Measurements from ENCODE around the gene SLAMF1. TPM values are rescaled to one million over a fixed set of nuclear protein-coding genes. Genes with fewer than 3 reads are reported as not detected.

SLAMF1 gene
- polyA plus RNA-seq, 3 donors = 0.13 to 0.65 TPM; not detected in 1

- Mint-ChIP-seq H3K4me1 (peaks cover 56% of the 10 kb centered on the region), H3K9me3 (no peaks in the 10 kb centered on the region), H3K27me3 (ENCODE audit: low read depth in 3 of 3) (no peaks in the 10 kb centered on the region), H3K36me3 (peaks cover 83 to 93% of the 10 kb centered on the region in 2 donors), H3K4me3 (no peak overlapping the region), H3K27ac (peak overlapping the region in 6 of 7 donors; percentile 7 to 91 (median 41))
- no peak overlapping the region for H2AFZ ChIP-seq (ENCODE audit: insufficient read depth, low read depth, low read length, poor library complexity, severe bottlenecking)
- no peaks in the 10 kb centered on the region for H3K27me3 ChIP-seq (ENCODE audit: control insufficient read depth in 2 of 2, insufficient read depth in 2 of 2, low read length in 2 of 2)
- peak overlapping the region in 1 of 2 donors; percentile 33 for H3K27ac ChIP-seq (ENCODE audit: low read depth in 1 of 2, low read length in 2 of 2)
- peaks cover 49 to 51% of the 10 kb centered on the region in 2 donors for H3K4me1 ChIP-seq (ENCODE audit: control insufficient read depth in 1 of 2, insufficient read depth in 2 of 2, low read length in 2 of 2)
- no peak overlapping the region for H3K9ac ChIP-seq (ENCODE audit: insufficient read depth, low read length, poor library complexity, severe bottlenecking)
- no peak overlapping the region for H3K4me2 ChIP-seq (replicated peaks; ENCODE audit: extremely low read depth, low read length, poor library complexity, severe bottlenecking)
- peaks cover 66% of the 10 kb centered on the region for H3K79me2 ChIP-seq (ENCODE audit: insufficient read depth, low read length)
- H3K9me3 ChIP-seq (replicated peaks in 1 of 2; ENCODE audit: control insufficient read depth in 1 of 2, insufficient read depth in 1 of 2, low read length in 2 of 2) = no peaks in the 10 kb centered on the region
- H3K4me3 ChIP-seq (replicated peaks in 1 of 3; ENCODE audit: low read depth in 2 of 3, low read length in 3 of 3) = no peak overlapping the region
- DNase-seq = no peak
- 100% methylated on average over 2 of the region's 3 CpGs for WGBS (ENCODE audit: insufficient coverage)
- intact Hi-C loops (cut with micrococcal nuclease) = loop anchor here (1.0 to 10.0 kb wide), 5 partner anchors 45 to 270 kb away; partner anchors contain the start of genes CD244 (in 1 of the 2) and ITLN2 (in 1 of the 2)
- H4K20me1 ChIP-seq (ENCODE audit: insufficient read depth, low read length) = peaks cover 100% of the 10 kb centered on the region
- TF ChIP-seq, protein P1, sequence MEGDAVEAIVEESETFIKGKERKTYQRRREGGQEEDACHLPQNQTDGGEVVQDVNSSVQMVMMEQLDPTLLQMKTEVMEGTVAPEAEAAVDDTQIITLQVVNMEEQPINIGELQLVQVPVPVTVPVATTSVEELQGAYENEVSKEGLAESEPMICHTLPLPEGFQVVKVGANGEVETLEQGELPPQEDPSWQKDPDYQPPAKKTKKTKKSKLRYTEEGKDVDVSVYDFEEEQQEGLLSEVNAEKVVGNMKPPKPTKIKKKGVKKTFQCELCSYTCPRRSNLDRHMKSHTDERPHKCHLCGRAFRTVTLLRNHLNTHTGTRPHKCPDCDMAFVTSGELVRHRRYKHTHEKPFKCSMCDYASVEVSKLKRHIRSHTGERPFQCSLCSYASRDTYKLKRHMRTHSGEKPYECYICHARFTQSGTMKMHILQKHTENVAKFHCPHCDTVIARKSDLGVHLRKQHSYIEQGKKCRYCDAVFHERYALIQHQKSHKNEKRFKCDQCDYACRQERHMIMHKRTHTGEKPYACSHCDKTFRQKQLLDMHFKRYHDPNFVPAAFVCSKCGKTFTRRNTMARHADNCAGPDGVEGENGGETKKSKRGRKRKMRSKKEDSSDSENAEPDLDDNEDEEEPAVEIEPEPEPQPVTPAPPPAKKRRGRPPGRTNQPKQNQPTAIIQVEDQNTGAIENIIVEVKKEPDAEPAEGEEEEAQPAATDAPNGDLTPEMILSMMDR (IDR thresholded peaks at IDR 0.05) = no peak
- peaks cover 73 to 87% of the 10 kb centered on the region in 2 donors for H3K36me3 ChIP-seq (replicated peaks in 1 of 2; ENCODE audit: control insufficient read depth in 1 of 2, insufficient read depth in 2 of 2, low read length in 2 of 2)
These were observed 35.0 kb upstream of the SLAMF1 start for GRCh38 chr1:160681891-160682140.

GRCh38 chr1:160681066-160681890 is 34.4 kb upstream of the SLAMF1 start:
- Mint-ChIP-seq H3K27ac (peak overlapping the region; percentile 43 to 91 (median 63)), H3K36me3 (peaks cover 79 to 87% of the 10 kb centered on the region in 2 donors), H3K9me3 (no peaks in the 10 kb centered on the region), H3K27me3 (ENCODE audit: low read depth in 3 of 3) (no peaks in the 10 kb centered on the region), H3K4me3 (no peak overlapping the region), H3K4me1 (peaks cover 51% of the 10 kb centered on the region)
- Histone ChIP-seq H3K9me3 (replicated peaks in 1 of 2; ENCODE audit: control insufficient read depth in 1 of 2, insufficient read depth in 1 of 2, low read length in 2 of 2) (no peaks in the 10 kb centered on the region), H3K79me2 (ENCODE audit: insufficient read depth, low read length) (peaks cover 61% of the 10 kb centered on the region), H3K36me3 (replicated peaks in 1 of 2; ENCODE audit: control insufficient read depth in 1 of 2, insufficient read depth in 2 of 2, low read length in 2 of 2) (peaks cover 73 to 89% of the 10 kb centered on the region in 2 donors), H3K4me2 (replicated peaks; ENCODE audit: extremely low read depth, low read length, poor library complexity, severe bottlenecking) (no peak overlapping the region), H3K27ac (ENCODE audit: low read depth in 1 of 2, low read length in 2 of 2) (peak overlapping the region in 1 of 2 donors; percentile 33), H2AFZ (ENCODE audit: insufficient read depth, low read depth, low read length, poor library complexity, severe bottlenecking) (no peak overlapping the region), H4K20me1 (ENCODE audit: insufficient read depth, low read length) (peaks cover 99% of the 10 kb centered on the region), H3K4me3 (replicated peaks in 1 of 3; ENCODE audit: low read depth in 2 of 3, low read length in 3 of 3) (no peak overlapping the region), H3K27me3 (ENCODE audit: control insufficient read depth in 2 of 2, insufficient read depth in 2 of 2, low read length in 2 of 2) (no peaks in the 10 kb centered on the region), H3K9ac (ENCODE audit: insufficient read depth, low read length, poor library complexity, severe bottlenecking) (no peak overlapping the region), H3K4me1 (ENCODE audit: control insufficient read depth in 1 of 2, insufficient read depth in 2 of 2, low read length in 2 of 2) (peaks cover 47 to 49% of the 10 kb centered on the region in 2 donors)
- intact Hi-C loops (cut with micrococcal nuclease) = loop anchor here (1.0 to 10.0 kb wide), 5 partner anchors 46 to 271 kb away; partner anchors contain the start of genes CD244 (in 1 of the 2) and ITLN2 (in 1 of the 2)
- TF ChIP-seq, protein P1 (IDR thresholded peaks at IDR 0.05) = peak; percentile 94
- DNase-seq = peak; percentile 76 to 90 (median 80)
- 60% methylated on average over 10 of the region's 10 CpGs for WGBS (ENCODE audit: insufficient coverage)

Measured in CD14-positive monocyte (primary cell).